Measurements from ENCODE around the gene SNTG2. TPM values are rescaled to one million over a fixed set of nuclear protein-coding genes. Genes with fewer than 3 reads are reported as not detected.
A peak's percentile ranks its signal among the peaks of the same experiment; 100 is the strongest.

The SNTG2 gene
- total RNA-seq, 1 donor from 2014 or later, result 1.9 TPM

DNA sequence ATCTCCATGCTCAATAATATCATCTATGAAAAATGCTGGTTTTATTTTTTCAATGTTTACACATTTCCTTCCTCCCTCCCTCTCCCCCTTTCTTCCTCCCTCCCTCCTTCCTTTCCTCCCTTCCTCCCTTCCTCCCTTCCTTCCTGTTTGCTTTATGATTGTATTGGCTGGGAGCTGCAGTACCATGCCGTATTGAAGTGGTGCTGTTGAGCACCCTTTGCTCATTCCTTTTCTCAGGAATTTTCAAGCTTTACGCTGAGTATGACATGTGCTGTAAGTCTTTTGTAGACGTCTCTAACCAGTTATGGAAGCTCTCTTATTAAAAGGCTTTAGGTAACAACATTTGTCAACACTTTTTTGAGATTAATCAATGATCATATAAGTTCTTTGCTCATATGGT is 100.4 kb downstream of the SNTG2 start:
- Histone ChIP-seq H3K4me3 (ENCODE audit: insufficient read depth, low read depth, low read length) (no peak overlapping the region), H3K36me3 (ENCODE audit: insufficient read depth, low read length) (no peaks in the 10 kb centered on the region), H3K4me1 (ENCODE audit: insufficient read depth, low read length) (peaks cover 24% of the 10 kb centered on the region), H3K79me2 (ENCODE audit: insufficient read depth, low read length) (no peaks in the 10 kb centered on the region), H3K27ac (ENCODE audit: low read depth, low read length) (no peak overlapping the region), H3K27me3 (ENCODE audit: insufficient read depth, low read length) (no peaks in the 10 kb centered on the region), H4K20me1 (ENCODE audit: insufficient read depth, low read length) (no peaks in the 10 kb centered on the region), H3K9ac (ENCODE audit: low read length) (no peak overlapping the region), H2AFZ (ENCODE audit: low read depth, low read length) (no peak overlapping the region), H3K9me3 (ENCODE audit: insufficient read depth, low read depth, low read length) (no peaks in the 10 kb centered on the region), H3K4me2 (ENCODE audit: low read length) (no peak overlapping the region)
- no peak overlapping the region for H3K27ac Mint-ChIP-seq (ENCODE audit: unreplicated experiment)
- no peak overlapping the region for H3K4me3 Mint-ChIP-seq (ENCODE audit: unreplicated experiment)
- H3K4me1 Mint-ChIP-seq (ENCODE audit: low read depth, unreplicated experiment), result peaks cover 39% of the 10 kb centered on the region
- H3K9me3 Mint-ChIP-seq (ENCODE audit: unreplicated experiment), result peaks cover 7% of the 10 kb centered on the region
- DNase-seq (ENCODE audit: low read depth) (peak; percentile 8), FAIRE-seq (no peak)
- TF ChIP-seq EZH2 (IDR thresholded peaks at IDR 0.05; ENCODE audit: insufficient read depth, low read length), result no peak
- TF ChIP-seq CTCF (IDR thresholded peaks at IDR 0.05; ENCODE audit: insufficient read depth, low read depth, low read length), result peak; percentile 31
- no peaks in the 10 kb centered on the region for H3K27me3 Mint-ChIP-seq (ENCODE audit: low read depth, unreplicated experiment)
- no peaks in the 10 kb centered on the region for H3K36me3 Mint-ChIP-seq (ENCODE audit: low read depth, unreplicated experiment)

- Histone ChIP-seq H2AFZ (ENCODE audit: low read depth, low read length) (no peak overlapping the region), H3K4me2 (ENCODE audit: low read length) (peak overlapping the region; percentile 11), H4K20me1 (ENCODE audit: insufficient read depth, low read length) (no peaks in the 10 kb centered on the region), H3K79me2 (ENCODE audit: insufficient read depth, low read length) (no peaks in the 10 kb centered on the region), H3K27ac (ENCODE audit: low read depth, low read length) (no peak overlapping the region), H3K4me3 (ENCODE audit: insufficient read depth, low read depth, low read length) (no peak overlapping the region), H3K9me3 (ENCODE audit: insufficient read depth, low read depth, low read length) (no peaks in the 10 kb centered on the region), H3K9ac (ENCODE audit: low read length) (no peak overlapping the region), H3K4me1 (ENCODE audit: insufficient read depth, low read length) (peaks cover 24% of the 10 kb centered on the region), H3K36me3 (ENCODE audit: insufficient read depth, low read length) (no peaks in the 10 kb centered on the region), H3K27me3 (ENCODE audit: insufficient read depth, low read length) (no peaks in the 10 kb centered on the region)
- H3K4me3 Mint-ChIP-seq (ENCODE audit: unreplicated experiment), result no peak overlapping the region
- H3K27me3 Mint-ChIP-seq (ENCODE audit: low read depth, unreplicated experiment), result no peaks in the 10 kb centered on the region
- no peaks in the 10 kb centered on the region for H3K36me3 Mint-ChIP-seq (ENCODE audit: low read depth, unreplicated experiment)
- no peak for TF ChIP-seq CTCF (IDR thresholded peaks at IDR 0.05; ENCODE audit: insufficient read depth, low read depth, low read length)
- no peak for TF ChIP-seq EZH2 (IDR thresholded peaks at IDR 0.05; ENCODE audit: insufficient read depth, low read length)
- H3K4me1 Mint-ChIP-seq (ENCODE audit: low read depth, unreplicated experiment), result peaks cover 39% of the 10 kb centered on the region
- H3K9me3 Mint-ChIP-seq (ENCODE audit: unreplicated experiment), result peaks cover 7% of the 10 kb centered on the region
- peak overlapping the region; percentile 83 for H3K27ac Mint-ChIP-seq (ENCODE audit: unreplicated experiment)
- FAIRE-seq (no peak), DNase-seq (ENCODE audit: low read depth) (peak; percentile 41)
These were observed 102.1 kb downstream of the SNTG2 start for GRCh38 chr2:1052771-1053191.

DNA sequence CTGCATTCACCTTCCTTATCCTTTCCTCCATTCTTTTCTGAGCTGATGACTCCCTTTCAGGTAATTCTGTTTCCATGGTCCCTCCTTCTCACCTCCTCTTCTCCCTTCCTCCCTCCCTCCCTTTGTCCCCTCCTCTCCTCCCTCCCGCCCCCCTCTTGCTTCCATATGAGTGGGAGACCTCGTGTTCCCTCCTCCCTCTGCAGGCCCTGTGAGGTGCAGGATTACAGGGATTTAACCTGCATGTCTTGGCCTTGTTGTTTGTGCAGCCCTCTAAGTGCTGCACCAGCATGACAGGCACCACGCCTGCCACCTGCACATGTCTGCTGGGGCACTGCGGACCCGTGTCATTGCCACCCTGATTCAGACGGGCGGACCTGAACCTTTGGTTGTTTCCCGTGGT is 103.1 kb downstream of the SNTG2 start:
- Mint-ChIP-seq H3K4me1 (ENCODE audit: low read depth, unreplicated experiment) (peaks cover 39% of the 10 kb centered on the region), H3K9me3 (ENCODE audit: unreplicated experiment) (peaks cover 7% of the 10 kb centered on the region), H3K27me3 (ENCODE audit: low read depth, unreplicated experiment) (no peaks in the 10 kb centered on the region), H3K36me3 (ENCODE audit: low read depth, unreplicated experiment) (no peaks in the 10 kb centered on the region), H3K27ac (ENCODE audit: unreplicated experiment) (peak overlapping the region; percentile 96), H3K4me3 (ENCODE audit: unreplicated experiment) (peak overlapping the region; percentile 58)
- Histone ChIP-seq H4K20me1 (ENCODE audit: insufficient read depth, low read length) (no peaks in the 10 kb centered on the region), H3K4me1 (ENCODE audit: insufficient read depth, low read length) (peaks cover 24% of the 10 kb centered on the region), H3K27me3 (ENCODE audit: insufficient read depth, low read length) (no peaks in the 10 kb centered on the region), H3K9ac (ENCODE audit: low read length) (no peak overlapping the region), H3K27ac (ENCODE audit: low read depth, low read length) (no peak overlapping the region), H2AFZ (ENCODE audit: low read depth, low read length) (no peak overlapping the region), H3K36me3 (ENCODE audit: insufficient read depth, low read length) (no peaks in the 10 kb centered on the region), H3K4me3 (ENCODE audit: insufficient read depth, low read depth, low read length) (no peak overlapping the region), H3K79me2 (ENCODE audit: insufficient read depth, low read length) (no peaks in the 10 kb centered on the region), H3K9me3 (ENCODE audit: insufficient read depth, low read depth, low read length) (no peaks in the 10 kb centered on the region), H3K4me2 (ENCODE audit: low read length) (no peak overlapping the region)
- FAIRE-seq (no peak), DNase-seq (ENCODE audit: low read depth) (no peak)
- TF ChIP-seq CTCF (IDR thresholded peaks at IDR 0.05; ENCODE audit: insufficient read depth, low read depth, low read length) (no peak), EZH2 (IDR thresholded peaks at IDR 0.05; ENCODE audit: insufficient read depth, low read length) (no peak)
